PFSK-1 (cell line): ENCODE measurements around the gene GREB1.

ENCODE experiments used
- POLR2AphosphoS5 ChIP-seq: IDR thresholded peaks from 2 replicates; pipeline ENCODE4 v1.6.1; 2012; ENCODE audit warnings: low read depth, mild to moderate bottlenecking, control low read depth, low read length, moderate library complexity
- SIN3A ChIP-seq: IDR thresholded peaks from 2 replicates; pipeline ENCODE4 v1.6.1; 2012; ENCODE audit warnings: mild to moderate bottlenecking, low read length, moderate library complexity, borderline replicate concordance; ENCODE audit not compliant: insufficient read depth
- TAF1 ChIP-seq: IDR thresholded peaks from 2 replicates; pipeline ENCODE4 v1.6.1; 2012; ENCODE audit warnings: low read length, control low read depth, borderline replicate concordance; ENCODE audit not compliant: insufficient read depth

GRCh38 chr2:11597538-11598225 is 63.8 kb downstream of the GREB1 start:
- TF ChIP-seq POLR2AphosphoS5 (no peak), SIN3A (no peak), TAF1 (no peak)
